Measurements from ENCODE around the gene MSRB1.

The MSRB1 gene, protein sequence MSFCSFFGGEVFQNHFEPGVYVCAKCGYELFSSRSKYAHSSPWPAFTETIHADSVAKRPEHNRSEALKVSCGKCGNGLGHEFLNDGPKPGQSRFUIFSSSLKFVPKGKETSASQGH

GRCh38 chr16:1942810-1943726 lies at the start of gene MSRB1:
Gene MSRB1 (minus strand): TSS chr16:1943199. CDS start chr16:1943156, 43 bp downstream.
- peak; percentile 67 for FAIRE-seq
- TF ChIP-seq POLR2A (IDR thresholded peaks at IDR 0.05; ENCODE audit: low read depth, low read length), result peak; percentile 91
- DNase-seq (ENCODE audit: insufficient read length, low spot score), result peak; percentile 98

DNA sequence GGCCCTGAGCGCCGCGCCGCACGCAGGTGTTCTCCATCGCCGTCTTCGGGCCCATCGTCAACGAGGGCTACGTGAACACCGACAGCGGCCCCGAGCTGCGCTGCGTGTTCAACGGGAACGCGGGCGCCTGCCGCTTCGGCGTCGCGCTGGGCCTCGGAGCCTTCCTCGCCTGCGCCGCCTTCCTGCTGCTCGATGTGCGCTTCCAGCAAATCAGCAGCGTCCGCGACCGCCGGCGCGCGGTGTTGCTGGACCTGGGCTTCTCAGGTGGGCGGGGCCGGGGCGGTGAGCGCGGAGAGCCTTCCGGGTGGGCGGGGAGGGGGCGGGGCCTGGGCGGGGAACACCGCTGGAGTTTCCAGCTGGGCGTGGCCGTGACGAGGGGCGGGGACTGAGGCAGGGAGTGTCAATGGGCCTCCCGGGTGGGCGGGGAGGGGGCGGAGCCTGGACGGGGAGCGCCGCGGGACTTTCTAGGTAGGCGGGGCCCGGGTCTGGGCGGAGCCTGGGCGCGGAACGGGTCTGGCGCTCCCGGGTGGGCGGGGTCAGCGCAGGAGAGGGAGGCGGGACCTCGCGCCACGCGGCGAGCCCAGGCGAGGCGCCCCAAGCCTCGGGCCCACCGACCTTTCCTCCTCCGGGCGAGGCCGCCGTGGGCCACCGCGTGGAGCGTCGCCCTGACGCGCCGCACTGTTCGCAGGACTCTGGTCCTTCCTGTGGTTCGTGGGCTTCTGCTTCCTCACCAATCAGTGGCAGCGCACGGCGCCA lies 49.1 kb upstream of the MSRB1 start:
- DNase-seq (ENCODE audit: insufficient read length, low spot score), result no peak
- FAIRE-seq, result no peak

GRCh38 chr16:1991588-1991947 lies 48.6 kb upstream of the MSRB1 start:
- FAIRE-seq, result no peak
- no peak for TF ChIP-seq POLR2A (IDR thresholded peaks at IDR 0.05; ENCODE audit: low read depth, low read length)
- no peak for DNase-seq (ENCODE audit: insufficient read length, low spot score)

More for the DNA sequence above, 49.1 kb upstream of the MSRB1 start:
- TF ChIP-seq POLR2A (IDR thresholded peaks at IDR 0.05; ENCODE audit: low read depth, low read length), result no peak

DNA sequence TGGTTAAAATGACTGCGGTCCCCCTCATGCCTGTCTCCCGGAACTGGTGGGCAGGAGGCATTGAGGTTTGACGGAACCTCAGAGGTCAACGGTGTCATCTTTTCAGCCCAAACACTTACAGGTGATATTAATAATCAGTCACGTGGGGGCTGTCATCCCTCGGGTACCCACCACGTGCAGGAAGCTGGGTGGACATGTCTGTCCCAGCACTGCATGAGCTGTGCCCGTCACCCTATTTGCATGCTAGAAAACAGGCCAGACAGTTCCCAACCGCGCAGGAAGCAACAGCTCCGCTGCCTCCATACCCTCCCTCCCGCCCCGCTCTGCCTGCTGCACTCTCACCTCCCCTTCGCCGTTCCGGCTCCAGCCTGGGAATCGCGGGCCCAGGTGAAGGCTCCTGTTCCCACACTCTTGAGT lies 48.1 kb upstream of the MSRB1 start:
- FAIRE-seq (no peak), DNase-seq (ENCODE audit: insufficient read length, low spot score) (no peak)
- no peak for TF ChIP-seq POLR2A (IDR thresholded peaks at IDR 0.05; ENCODE audit: low read depth, low read length)

DNA sequence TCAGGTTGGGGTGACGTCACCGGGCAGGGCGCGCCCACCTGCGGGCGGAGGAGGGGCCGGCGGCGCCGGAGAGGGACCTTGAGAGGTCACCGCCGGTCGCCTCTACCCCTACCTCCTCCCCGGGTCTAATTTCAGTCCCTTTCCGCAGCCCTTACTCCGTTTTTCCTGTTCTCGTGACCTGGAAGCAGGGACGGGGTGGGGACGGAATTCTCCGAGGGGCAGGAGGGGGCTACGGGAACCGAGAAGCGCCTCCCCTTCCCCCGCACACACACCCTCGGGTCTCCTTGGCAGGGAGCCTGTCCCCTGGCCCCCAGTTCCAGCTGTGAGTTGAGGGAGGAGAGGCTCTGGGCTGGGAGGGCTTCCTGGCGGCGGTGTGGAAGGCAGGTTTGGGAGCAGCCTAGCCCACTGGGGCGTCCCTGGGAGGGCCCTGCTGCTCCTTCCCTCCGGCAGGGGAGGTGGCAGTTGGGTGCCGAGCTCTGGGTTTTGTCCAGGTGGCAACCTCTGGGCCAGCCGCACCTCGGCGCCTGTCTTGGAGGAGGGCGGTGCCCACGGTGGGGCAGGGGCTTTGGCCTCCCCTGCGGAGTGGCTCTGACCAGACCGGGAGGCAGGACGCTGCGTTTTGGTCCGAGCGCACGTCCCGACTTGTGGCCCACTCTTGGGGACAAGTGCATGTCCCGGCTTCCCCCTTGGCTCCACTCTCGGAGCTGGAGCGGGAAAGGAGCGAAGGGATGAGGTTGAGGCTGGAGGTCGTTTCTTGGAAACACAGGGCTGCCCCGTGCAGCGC lies 47.5 kb upstream of the MSRB1 start:
- no peak for FAIRE-seq
- TF ChIP-seq POLR2A (IDR thresholded peaks at IDR 0.05; ENCODE audit: low read depth, low read length), result no peak
- no peak for DNase-seq (ENCODE audit: insufficient read length, low spot score)

DNA sequence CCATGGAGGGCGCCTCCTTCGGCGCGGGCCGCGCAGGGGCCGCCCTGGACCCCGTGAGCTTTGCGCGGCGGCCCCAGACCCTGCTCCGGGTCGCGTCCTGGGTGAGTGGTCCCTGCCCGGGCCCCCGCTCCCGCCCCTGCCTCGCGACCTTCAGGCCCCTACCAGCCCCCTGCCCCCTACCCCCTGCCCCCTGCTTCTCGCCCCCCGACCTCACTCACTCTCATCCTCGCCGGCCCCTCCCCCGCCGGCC lies 47.0 kb upstream of the MSRB1 start:
- FAIRE-seq (no peak), DNase-seq (ENCODE audit: insufficient read length, low spot score) (no peak)
- no peak for TF ChIP-seq POLR2A (IDR thresholded peaks at IDR 0.05; ENCODE audit: low read depth, low read length)

GRCh38 chr16:1989209-1990100 lies 46.5 kb upstream of the MSRB1 start, which contains the start of gene SYNGR3:
Gene SYNGR3 (plus strand): TSS chr16:1989970. CDS start chr16:1990103, 133 bp downstream.
- DNase-seq (ENCODE audit: insufficient read length, low spot score), result no peak
- FAIRE-seq, result no peak
- TF ChIP-seq POLR2A (IDR thresholded peaks at IDR 0.05; ENCODE audit: low read depth, low read length), result 0 out of 2 replicates have a peak, but pooled peaks have one; percentile 21

GRCh38 chr16:1987198-1987597 lies 44.2 kb upstream of the MSRB1 start:
- no peak for DNase-seq (ENCODE audit: insufficient read length, low spot score)
- TF ChIP-seq POLR2A (IDR thresholded peaks at IDR 0.05; ENCODE audit: low read depth, low read length), result no peak
- no peak for FAIRE-seq

DNA sequence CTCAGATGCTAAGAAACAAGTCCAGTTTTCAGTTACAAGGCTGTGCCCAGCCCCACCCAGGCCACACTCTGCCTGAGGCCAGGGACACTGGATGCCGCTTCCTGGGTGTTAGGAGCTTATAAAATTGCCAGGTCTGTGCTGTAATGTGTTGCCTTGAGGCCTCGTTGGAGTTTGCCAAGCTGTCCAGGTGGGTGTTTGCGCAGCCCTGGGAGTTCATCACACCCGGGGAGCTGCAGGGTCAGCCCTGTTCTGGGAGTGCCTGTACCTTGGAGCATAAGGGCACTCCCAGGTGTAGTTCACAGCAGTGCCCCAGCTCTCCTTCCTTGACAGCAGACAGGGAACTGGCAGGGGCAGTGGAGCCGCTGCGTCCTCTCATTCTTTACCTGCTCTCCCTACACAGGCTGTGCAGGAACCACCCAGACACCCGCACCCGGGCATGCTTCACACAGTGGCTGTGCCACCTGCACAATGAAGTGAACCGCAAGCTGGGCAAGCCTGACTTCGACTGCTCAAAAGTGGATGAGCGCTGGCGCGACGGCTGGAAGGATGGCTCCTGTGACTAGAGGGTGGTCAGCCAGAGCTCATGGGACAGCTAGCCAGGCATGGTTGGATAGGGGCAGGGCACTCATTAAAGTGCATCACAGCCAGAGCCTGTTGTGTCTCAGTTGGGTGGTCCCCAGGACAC lies 42.6 kb upstream of the MSRB1 start:
- TF ChIP-seq POLR2A (IDR thresholded peaks at IDR 0.05; ENCODE audit: low read depth, low read length), result no peak
- no peak for DNase-seq (ENCODE audit: insufficient read length, low spot score)
- FAIRE-seq, result no peak

DNA sequence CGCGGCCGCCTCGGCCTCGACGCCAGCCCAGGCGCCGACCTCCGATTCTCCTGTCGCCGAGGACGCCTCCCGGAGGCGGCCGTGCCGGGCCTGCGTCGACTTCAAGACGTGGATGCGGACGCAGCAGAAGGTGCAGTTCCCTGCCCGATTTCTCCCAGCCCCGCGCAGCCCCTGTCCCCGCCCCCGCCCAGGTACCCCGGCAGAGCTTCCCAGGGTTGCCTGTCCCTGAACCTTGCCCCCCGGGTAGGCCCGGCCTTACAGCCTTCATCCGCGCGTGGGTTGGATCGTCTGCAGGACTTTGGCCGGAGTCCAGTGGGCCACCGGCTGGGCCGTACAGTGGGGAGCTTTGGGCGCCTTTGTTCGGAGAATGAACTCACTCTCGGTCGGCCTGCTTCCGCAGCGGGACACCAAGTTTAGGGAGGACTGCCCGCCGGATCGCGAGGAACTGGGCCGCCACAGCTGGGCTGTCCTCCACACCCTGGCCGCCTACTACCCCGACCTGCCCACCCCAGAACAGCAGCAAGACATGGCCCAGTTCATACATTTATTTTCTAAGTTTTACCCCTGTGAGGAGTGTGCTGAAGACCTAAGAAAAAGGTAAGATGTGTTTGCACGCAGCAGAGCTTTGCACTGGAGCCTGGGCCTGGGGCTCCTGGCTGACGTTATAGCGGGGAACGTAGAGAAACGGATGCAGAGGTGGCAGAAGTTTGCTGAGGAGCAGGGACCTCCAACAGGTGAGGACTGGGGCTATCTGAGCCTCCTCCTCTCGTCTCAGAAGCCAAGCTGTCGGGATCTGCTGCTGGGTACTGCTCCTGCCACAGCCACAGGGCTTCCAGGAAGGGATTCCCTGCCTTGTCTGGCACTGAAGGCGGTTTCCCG lies 41.6 kb upstream of the MSRB1 start:
- FAIRE-seq (no peak), DNase-seq (ENCODE audit: insufficient read length, low spot score) (peak; percentile 77)
- no peak for TF ChIP-seq POLR2A (IDR thresholded peaks at IDR 0.05; ENCODE audit: low read depth, low read length)

- FAIRE-seq, result no peak
- peak; percentile 86 for TF ChIP-seq POLR2A (IDR thresholded peaks at IDR 0.05; ENCODE audit: low read depth, low read length)
- DNase-seq (ENCODE audit: insufficient read length, low spot score), result peak; percentile 99
Observed at GRCh38 chr16:1983544-1984346, 40.7 kb upstream of the MSRB1 start, which contains the start of gene GFER. Gene GFER (plus strand): TSS chr16:1984193. CDS start chr16:1984219, 26 bp downstream.

All from H54 (cell line).